KMS-11 (cell line): ENCODE measurements around the gene DAGLB.

Experiments
- H2AFZ ChIP-seq: fragments of 200-600 bp; sonication (generic); 2 replicates; pipeline ENCODE4 v1.6.1; 2016; ENCODE audit warnings: antibody characterized with exemption, mixed run types, low read depth
- H3K27ac ChIP-seq: fragments of 200-600 bp; sonication (generic); 2 replicates; pipeline ENCODE4 v1.6.1; 2016; ENCODE audit warnings: mild to moderate bottlenecking, mixed run types
- H3K27me3 ChIP-seq: fragments of 200-600 bp; sonication (generic); 2 replicates; pipeline ENCODE4 v1.6.1; 2017; ENCODE audit warnings: mild to moderate bottlenecking, low read depth, mixed run types, moderate library complexity; ENCODE audit not compliant: insufficient read depth
- H3K36me3 ChIP-seq: fragments of 200-600 bp; sonication (generic); 2 replicates; pipeline ENCODE4 v1.6.1; 2017; ENCODE audit warnings: mild to moderate bottlenecking, mixed run types; ENCODE audit not compliant: insufficient read depth
- H3K4me1 ChIP-seq: fragments of 200-600 bp; sonication (generic); 2 replicates; pipeline ENCODE4 v1.6.1; 2016; ENCODE audit warnings: mild to moderate bottlenecking, low read depth, mixed run types; ENCODE audit not compliant: poor library complexity, severe bottlenecking
- H3K4me2 ChIP-seq: fragments of 200-600 bp; sonication (generic); 2 replicates; pipeline ENCODE4 v1.7.0; 2016; ENCODE audit warnings: mild to moderate bottlenecking, mixed run types
- H3K4me3 ChIP-seq: fragments of 200-600 bp; sonication (generic); IDR thresholded peaks from 2 replicates; pipeline ENCODE4 v1.6.1; 2017; ENCODE audit warnings: low read depth, low read length, mixed read lengths; ENCODE audit not compliant: insufficient read depth
- H3K79me2 ChIP-seq: fragments of 200-600 bp; sonication (generic); 2 replicates; pipeline ENCODE4 v1.6.1; 2016; ENCODE audit warnings: low read depth, mixed run types; ENCODE audit not compliant: insufficient read depth
- H3K9ac ChIP-seq: fragments of 200-600 bp; sonication (generic); 2 replicates; pipeline ENCODE4 v1.6.1; 2016; ENCODE audit warnings: mild to moderate bottlenecking, mixed run types
- H4K20me1 ChIP-seq: fragments of 200-600 bp; sonication (generic); 2 replicates; pipeline ENCODE4 v1.6.1; 2016; ENCODE audit warnings: mild to moderate bottlenecking, mixed run types; ENCODE audit not compliant: insufficient read depth
- TF ChIP-seq, protein P1 (sequence below): fragments of 200-600 bp; sonication (generic); conservative IDR thresholded peaks from 2 replicates; pipeline ENCODE4 v1.6.1; 2017; ENCODE audit warnings: low read depth, mild to moderate bottlenecking, antibody characterized with exemption, low read length, moderate library complexity, mixed read lengths

The DAGLB gene

DNA sequence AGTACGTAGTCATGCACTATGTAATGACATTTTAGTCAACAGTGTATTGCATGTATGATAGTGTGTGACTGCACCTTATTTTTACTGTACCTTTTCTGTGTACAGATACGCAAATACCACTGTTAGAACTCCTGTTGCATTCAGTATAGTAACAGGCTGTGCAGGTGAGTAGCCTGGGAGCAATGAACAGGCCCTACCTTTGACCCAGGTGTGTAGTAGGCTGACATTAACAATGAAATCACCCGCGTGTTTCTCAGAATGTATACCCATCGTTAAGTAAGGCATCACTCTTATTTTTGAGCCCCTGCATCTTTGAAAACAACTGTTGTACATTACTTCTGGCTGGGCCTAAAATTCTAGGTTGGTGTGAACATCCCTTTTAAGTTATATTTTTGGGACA is 41.6 kb downstream of the DAGLB start:
- H3K36me3 ChIP-seq = no peaks in the 10 kb centered on the region; the same call in 1 of the 2 replicates
- no peak overlapping the region for H3K27ac ChIP-seq
- H3K27me3 ChIP-seq = no peaks in the 10 kb centered on the region
- H3K4me2 ChIP-seq = no peak overlapping the region
- H3K4me1 ChIP-seq = no peaks in the 10 kb centered on the region
- no peak overlapping the region for H3K9ac ChIP-seq
- TF ChIP-seq, protein P1, sequence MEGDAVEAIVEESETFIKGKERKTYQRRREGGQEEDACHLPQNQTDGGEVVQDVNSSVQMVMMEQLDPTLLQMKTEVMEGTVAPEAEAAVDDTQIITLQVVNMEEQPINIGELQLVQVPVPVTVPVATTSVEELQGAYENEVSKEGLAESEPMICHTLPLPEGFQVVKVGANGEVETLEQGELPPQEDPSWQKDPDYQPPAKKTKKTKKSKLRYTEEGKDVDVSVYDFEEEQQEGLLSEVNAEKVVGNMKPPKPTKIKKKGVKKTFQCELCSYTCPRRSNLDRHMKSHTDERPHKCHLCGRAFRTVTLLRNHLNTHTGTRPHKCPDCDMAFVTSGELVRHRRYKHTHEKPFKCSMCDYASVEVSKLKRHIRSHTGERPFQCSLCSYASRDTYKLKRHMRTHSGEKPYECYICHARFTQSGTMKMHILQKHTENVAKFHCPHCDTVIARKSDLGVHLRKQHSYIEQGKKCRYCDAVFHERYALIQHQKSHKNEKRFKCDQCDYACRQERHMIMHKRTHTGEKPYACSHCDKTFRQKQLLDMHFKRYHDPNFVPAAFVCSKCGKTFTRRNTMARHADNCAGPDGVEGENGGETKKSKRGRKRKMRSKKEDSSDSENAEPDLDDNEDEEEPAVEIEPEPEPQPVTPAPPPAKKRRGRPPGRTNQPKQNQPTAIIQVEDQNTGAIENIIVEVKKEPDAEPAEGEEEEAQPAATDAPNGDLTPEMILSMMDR = no peak
- H3K79me2 ChIP-seq = no peaks in the 10 kb centered on the region
- H2AFZ ChIP-seq = no peak overlapping the region
- H3K4me3 ChIP-seq = no peak overlapping the region
- no peaks in the 10 kb centered on the region for H4K20me1 ChIP-seq

DNA sequence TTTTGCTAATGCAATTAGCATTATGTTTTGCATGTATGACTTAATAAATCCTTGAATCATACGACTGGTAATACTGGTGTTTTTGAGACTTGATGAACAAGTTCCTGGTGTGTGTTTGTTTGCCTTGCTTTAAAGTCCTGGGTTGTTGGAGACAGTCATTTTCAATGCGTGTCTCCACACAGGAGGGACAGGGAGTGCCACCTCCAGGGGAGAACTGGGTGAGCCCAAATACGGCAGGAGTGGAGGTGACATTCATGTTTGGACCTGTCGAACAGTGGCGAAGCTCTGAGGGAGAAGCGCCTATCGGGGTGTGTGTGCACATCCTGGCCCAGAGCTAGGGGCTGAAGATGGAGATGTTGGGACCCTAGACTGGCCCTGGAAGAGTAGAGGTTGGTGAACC is 43.8 kb downstream of the DAGLB start:
- no peak overlapping the region for H3K9ac ChIP-seq
- no peaks in the 10 kb centered on the region; the same call in 1 of the 2 replicates for H3K36me3 ChIP-seq

DNA sequence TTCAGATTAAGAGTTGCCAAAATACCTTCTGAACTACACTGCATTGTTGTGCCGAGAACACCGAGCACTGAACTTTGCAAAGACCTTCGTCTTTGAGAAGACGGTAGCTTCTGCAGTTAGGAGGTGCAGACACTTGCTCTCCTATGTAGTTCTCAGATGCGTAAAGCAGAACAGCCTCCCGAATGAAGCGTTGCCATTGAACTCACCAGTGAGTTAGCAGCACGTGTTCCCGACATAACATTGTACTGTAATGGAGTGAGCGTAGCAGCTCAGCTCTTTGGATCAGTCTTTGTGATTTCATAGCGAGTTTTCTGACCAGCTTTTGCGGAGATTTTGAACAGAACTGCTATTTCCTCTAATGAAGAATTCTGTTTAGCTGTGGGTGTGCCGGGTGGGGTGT is 45.0 kb downstream of the DAGLB start:
- Histone ChIP-seq H3K4me2 (no peak overlapping the region), H3K27ac (no peak overlapping the region), H4K20me1 (no peaks in the 10 kb centered on the region; the same call in none of the 2 replicates), H3K27me3 (no peaks in the 10 kb centered on the region), H3K4me1 (no peaks in the 10 kb centered on the region), H3K9ac (no peak overlapping the region), H3K36me3 (no peaks in the 10 kb centered on the region; the same call in 1 of the 2 replicates), H3K79me2 (peaks cover 22% of the 10 kb centered on the region; the same call in 1 of the 2 replicates), H3K4me3 (no peak overlapping the region), H2AFZ (no peak overlapping the region)
- TF ChIP-seq, protein P1 = no peak

More for the DNA sequence above, 43.8 kb downstream of the DAGLB start:
- no peak overlapping the region for H3K4me3 ChIP-seq
- TF ChIP-seq, protein P1 = no peak
- H3K4me1 ChIP-seq = no peaks in the 10 kb centered on the region
- H2AFZ ChIP-seq = no peak overlapping the region
- H4K20me1 ChIP-seq = no peaks in the 10 kb centered on the region; the same call in 1 of the 2 replicates
- no peak overlapping the region for H3K27ac ChIP-seq
- H3K4me2 ChIP-seq = no peak overlapping the region
- H3K79me2 ChIP-seq = peaks cover 10% of the 10 kb centered on the region; the same call in 1 of the 2 replicates
- H3K27me3 ChIP-seq = no peaks in the 10 kb centered on the region

DNA sequence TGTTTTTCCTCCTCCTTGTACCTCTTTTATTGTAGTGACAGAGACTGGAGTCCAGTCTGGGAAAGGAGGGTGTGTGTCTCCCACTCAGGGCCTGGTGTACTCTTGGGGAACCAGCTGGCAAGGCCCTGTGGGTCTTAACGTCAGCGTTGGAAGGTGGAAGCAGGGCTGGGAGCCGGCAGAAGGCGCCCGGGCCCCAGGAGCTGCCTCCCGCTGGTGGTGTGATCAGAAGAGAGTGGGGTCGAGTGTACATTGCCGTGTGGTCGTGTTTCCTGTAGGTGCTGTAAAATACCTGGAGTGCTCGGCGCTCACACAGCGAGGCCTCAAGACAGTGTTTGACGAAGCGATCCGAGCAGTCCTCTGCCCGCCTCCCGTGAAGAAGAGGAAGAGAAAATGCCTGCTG is 45.7 kb downstream of the DAGLB start:
- H3K4me2 ChIP-seq = no peak overlapping the region
- H3K36me3 ChIP-seq = no peaks in the 10 kb centered on the region; the same call in 1 of the 2 replicates
- no peak overlapping the region for H3K4me3 ChIP-seq
- H2AFZ ChIP-seq = no peak overlapping the region
- peaks cover 29% of the 10 kb centered on the region for H3K79me2 ChIP-seq
- H3K4me1 ChIP-seq = no peaks in the 10 kb centered on the region
- no peaks in the 10 kb centered on the region for H3K27me3 ChIP-seq
- no peak overlapping the region for H3K9ac ChIP-seq
- no peak overlapping the region for H3K27ac ChIP-seq
- no peaks in the 10 kb centered on the region; the same call in none of the 2 replicates for H4K20me1 ChIP-seq
- TF ChIP-seq, protein P1 = no peak
